Ishikawa (cell line): Measurements from ENCODE around the gene TGDS.

Source experiments
- CEBPB ChIP-seq: IDR thresholded peaks from 2 replicates; pipeline ENCODE4 v1.6.1; 2012
- CREB1 ChIP-seq: IDR thresholded peaks from 2 replicates; pipeline ENCODE4 v1.6.1; 2012; ENCODE audit warnings: low read depth
- EGR1 ChIP-seq: IDR thresholded peaks from 2 replicates; pipeline ENCODE4 v1.6.1; 2012
- EP300 ChIP-seq: IDR thresholded peaks from 2 replicates; pipeline ENCODE4 v1.6.1; 2012; ENCODE audit warnings: borderline replicate concordance
- FOXM1 ChIP-seq: IDR thresholded peaks from 2 replicates; pipeline ENCODE4 v1.6.1; 2012; ENCODE audit warnings: low read depth, borderline replicate concordance
- NFIC ChIP-seq: IDR thresholded peaks from 2 replicates; pipeline ENCODE4 v1.6.1; 2012
- RAD21 ChIP-seq: IDR thresholded peaks from 2 replicates; pipeline ENCODE4 v1.6.1; 2012; ENCODE audit warnings: low read depth
- TAF1 ChIP-seq: IDR thresholded peaks from 2 replicates; pipeline ENCODE4 v1.6.1; 2012; ENCODE audit warnings: low read depth, mild to moderate bottlenecking
- TCF12 ChIP-seq: IDR thresholded peaks from 2 replicates; pipeline ENCODE4 v1.6.1; 2012; ENCODE audit warnings: low read depth
- TEAD4 ChIP-seq: IDR thresholded peaks from 2 replicates; pipeline ENCODE4 v1.6.1; 2012
- YY1 ChIP-seq: IDR thresholded peaks from 2 replicates; pipeline ENCODE4 v1.6.1; 2012; ENCODE audit warnings: low read depth
- ZBTB7A ChIP-seq: IDR thresholded peaks from 2 replicates; pipeline ENCODE4 v1.6.1; 2012; ENCODE audit warnings: low read depth
- TF ChIP-seq, protein P1 (sequence below): IDR thresholded peaks from 2 replicates; pipeline ENCODE4 v1.6.1; 2012
- TF ChIP-seq, protein P2 (sequence below): IDR thresholded peaks from 2 replicates; pipeline ENCODE4 v1.6.1; 2012
- TF ChIP-seq, protein P3 (sequence below): IDR thresholded peaks from 2 replicates; pipeline ENCODE4 v1.6.1; 2012; ENCODE audit warnings: low read depth, mild to moderate bottlenecking

TGDS gene

DNA sequence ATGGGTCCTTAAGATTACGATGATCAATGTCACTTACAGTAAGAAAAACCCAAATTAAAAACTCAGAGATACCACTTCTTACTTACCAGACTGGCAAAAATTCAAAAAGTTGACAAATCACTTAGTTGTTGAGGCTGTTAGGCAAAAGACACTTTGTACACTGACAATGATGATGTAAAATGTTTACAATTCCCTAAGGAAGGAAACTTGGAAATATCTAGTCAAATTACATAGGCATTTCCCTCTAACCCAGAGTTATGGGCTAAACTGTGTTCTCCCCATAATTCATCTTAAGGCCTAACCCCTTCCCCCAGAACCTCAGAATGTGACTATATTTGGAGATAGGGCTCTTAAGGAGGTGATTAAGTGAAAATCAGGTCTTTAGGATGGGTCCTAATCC lies 12.0 kb downstream of the TGDS start:
- TF ChIP-seq TAF1 = no peak
- no peak for TF ChIP-seq NFIC
- TF ChIP-seq TCF12 = no peak
- TF ChIP-seq, protein P1, sequence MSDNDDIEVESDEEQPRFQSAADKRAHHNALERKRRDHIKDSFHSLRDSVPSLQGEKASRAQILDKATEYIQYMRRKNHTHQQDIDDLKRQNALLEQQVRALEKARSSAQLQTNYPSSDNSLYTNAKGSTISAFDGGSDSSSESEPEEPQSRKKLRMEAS = no peak
- no peak for TF ChIP-seq CEBPB
- no peak for TF ChIP-seq YY1

DNA sequence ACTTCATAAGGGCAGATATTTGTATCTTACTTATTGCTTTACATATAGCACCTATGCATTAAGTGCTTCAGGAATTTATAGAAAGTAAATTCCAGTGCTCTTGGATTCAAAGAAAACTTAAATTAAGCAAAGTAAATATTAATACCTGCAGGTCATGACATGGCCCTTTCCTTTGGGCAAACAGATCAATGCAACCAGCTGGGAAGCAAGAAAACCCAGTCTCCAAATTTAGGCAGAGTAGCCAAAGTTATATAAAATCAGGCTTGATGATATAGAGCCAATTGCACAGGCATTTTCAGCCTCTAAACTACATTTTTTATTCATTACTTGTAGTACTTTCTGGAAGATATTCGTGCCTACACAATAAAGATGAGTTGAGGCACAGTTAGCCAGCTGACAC lies 16.9 kb downstream of the TGDS start:
- TF ChIP-seq, protein P2, sequence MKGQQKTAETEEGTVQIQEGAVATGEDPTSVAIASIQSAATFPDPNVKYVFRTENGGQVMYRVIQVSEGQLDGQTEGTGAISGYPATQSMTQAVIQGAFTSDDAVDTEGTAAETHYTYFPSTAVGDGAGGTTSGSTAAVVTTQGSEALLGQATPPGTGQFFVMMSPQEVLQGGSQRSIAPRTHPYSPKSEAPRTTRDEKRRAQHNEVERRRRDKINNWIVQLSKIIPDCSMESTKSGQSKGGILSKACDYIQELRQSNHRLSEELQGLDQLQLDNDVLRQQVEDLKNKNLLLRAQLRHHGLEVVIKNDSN = no peak
- no peak for TF ChIP-seq EP300
- TF ChIP-seq, protein P3, sequence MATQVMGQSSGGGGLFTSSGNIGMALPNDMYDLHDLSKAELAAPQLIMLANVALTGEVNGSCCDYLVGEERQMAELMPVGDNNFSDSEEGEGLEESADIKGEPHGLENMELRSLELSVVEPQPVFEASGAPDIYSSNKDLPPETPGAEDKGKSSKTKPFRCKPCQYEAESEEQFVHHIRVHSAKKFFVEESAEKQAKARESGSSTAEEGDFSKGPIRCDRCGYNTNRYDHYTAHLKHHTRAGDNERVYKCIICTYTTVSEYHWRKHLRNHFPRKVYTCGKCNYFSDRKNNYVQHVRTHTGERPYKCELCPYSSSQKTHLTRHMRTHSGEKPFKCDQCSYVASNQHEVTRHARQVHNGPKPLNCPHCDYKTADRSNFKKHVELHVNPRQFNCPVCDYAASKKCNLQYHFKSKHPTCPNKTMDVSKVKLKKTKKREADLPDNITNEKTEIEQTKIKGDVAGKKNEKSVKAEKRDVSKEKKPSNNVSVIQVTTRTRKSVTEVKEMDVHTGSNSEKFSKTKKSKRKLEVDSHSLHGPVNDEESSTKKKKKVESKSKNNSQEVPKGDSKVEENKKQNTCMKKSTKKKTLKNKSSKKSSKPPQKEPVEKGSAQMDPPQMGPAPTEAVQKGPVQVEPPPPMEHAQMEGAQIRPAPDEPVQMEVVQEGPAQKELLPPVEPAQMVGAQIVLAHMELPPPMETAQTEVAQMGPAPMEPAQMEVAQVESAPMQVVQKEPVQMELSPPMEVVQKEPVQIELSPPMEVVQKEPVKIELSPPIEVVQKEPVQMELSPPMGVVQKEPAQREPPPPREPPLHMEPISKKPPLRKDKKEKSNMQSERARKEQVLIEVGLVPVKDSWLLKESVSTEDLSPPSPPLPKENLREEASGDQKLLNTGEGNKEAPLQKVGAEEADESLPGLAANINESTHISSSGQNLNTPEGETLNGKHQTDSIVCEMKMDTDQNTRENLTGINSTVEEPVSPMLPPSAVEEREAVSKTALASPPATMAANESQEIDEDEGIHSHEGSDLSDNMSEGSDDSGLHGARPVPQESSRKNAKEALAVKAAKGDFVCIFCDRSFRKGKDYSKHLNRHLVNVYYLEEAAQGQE = no peak
- no peak for TF ChIP-seq CEBPB
- no peak for TF ChIP-seq TAF1
- TF ChIP-seq FOXM1 = no peak
- TF ChIP-seq TEAD4 = no peak
- no peak for TF ChIP-seq RAD21
- no peak for TF ChIP-seq NFIC
- no peak for TF ChIP-seq TCF12
- TF ChIP-seq, protein P1 = no peak
- no peak for TF ChIP-seq YY1
- TF ChIP-seq ZBTB7A = no peak

DNA sequence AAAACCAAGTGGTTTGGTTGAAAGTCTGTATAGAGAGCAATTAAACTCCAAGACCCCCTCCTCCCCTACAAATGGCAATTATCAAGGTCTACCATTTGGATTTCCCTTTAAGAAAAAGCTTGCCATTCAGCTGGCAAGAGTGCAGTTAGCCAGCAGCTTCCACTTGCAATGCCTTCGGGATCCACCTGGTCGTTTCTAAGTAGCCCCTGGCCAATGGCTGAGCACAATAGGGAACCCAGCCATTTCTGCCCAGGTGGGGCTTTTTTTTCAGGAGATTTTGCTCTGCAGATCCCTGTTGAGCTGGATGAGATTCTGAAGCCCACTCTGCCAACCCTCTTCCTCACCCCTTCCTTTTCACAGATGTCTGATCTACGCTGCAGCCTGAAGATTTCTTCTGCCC lies 26.3 kb downstream of the TGDS start:
- TF ChIP-seq NFIC (no peak), TCF12 (no peak), FOXM1 (no peak), CREB1 (no peak), TAF1 (no peak), ZBTB7A (no peak), EGR1 (no peak), RAD21 (no peak), TEAD4 (no peak), EP300 (no peak), CEBPB (no peak)
- TF ChIP-seq, protein P2 = no peak
- TF ChIP-seq, protein P3 = no peak
- TF ChIP-seq, protein P1 = no peak

DNA sequence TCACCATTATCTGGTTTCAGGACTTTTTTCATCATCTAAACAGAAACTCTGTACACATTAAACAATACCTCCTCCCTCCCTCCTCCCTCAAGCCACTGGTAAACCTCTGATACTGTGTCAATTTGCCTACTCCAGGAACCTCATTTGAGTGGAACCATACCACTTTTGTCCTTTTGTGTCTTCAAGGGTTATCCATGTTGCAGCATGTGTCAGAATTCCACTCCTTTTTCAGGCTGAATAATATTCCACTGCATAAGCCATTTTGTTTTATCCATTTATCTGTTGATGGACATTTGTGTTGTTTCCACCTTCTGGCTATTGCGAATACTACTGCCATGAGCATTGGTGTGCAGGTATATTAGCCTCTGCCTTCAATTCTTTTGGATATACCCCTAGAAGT lies 27.5 kb downstream of the TGDS start:
- TF ChIP-seq, protein P3 = no peak
- no peak for TF ChIP-seq RAD21
- TF ChIP-seq ZBTB7A = no peak

DNA sequence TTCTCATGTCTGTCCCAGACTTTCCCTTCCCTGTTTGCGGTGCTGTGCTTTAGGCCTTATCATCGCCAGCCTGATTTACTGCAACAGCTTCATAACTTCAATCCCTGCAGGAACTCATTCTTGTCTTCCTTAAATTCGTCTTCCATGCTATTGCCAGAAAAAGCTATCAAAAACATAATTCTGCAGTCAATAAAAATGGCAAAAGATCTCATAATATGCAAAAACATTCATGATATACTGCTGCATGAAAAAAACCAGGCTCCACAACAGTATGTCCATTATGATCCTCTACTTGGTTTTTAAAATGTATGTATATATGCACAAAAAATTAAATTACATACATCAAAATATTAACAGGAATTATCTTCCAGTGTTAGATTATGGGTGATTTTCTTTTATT lies 28.4 kb downstream of the TGDS start:
- TF ChIP-seq TEAD4 (no peak), FOXM1 (no peak), YY1 (no peak)
